ENCODE measurements around the gene DRAXIN.

Gene DRAXIN

GRCh38 chr1:11774753-11775152, 83.2 kb downstream of the DRAXIN start:
- Histone ChIP-seq H2AFZ (no peak overlapping the region), H3K9ac (no peak overlapping the region), H3K4me3 (ENCODE audit: low read depth, low read length) (no peak overlapping the region), H3K79me2 (no peaks in the 10 kb centered on the region), H3K27ac (no peak overlapping the region), H3K4me2 (ENCODE audit: low read length) (no peak overlapping the region), H3K27me3 (ENCODE audit: control insufficient read depth, insufficient read depth, low read length) (no peaks in the 10 kb centered on the region), H3K9me3 (ENCODE audit: control insufficient read depth, low read length) (no peaks in the 10 kb centered on the region), H3K4me1 (no peaks in the 10 kb centered on the region), H3K36me3 (ENCODE audit: control insufficient read depth, insufficient read depth, low read length) (no peaks in the 10 kb centered on the region)
- TF ChIP-seq, protein P1, sequence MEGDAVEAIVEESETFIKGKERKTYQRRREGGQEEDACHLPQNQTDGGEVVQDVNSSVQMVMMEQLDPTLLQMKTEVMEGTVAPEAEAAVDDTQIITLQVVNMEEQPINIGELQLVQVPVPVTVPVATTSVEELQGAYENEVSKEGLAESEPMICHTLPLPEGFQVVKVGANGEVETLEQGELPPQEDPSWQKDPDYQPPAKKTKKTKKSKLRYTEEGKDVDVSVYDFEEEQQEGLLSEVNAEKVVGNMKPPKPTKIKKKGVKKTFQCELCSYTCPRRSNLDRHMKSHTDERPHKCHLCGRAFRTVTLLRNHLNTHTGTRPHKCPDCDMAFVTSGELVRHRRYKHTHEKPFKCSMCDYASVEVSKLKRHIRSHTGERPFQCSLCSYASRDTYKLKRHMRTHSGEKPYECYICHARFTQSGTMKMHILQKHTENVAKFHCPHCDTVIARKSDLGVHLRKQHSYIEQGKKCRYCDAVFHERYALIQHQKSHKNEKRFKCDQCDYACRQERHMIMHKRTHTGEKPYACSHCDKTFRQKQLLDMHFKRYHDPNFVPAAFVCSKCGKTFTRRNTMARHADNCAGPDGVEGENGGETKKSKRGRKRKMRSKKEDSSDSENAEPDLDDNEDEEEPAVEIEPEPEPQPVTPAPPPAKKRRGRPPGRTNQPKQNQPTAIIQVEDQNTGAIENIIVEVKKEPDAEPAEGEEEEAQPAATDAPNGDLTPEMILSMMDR (IDR thresholded peaks at IDR 0.05) = no peak
